Stomach (tissue), 9 donors: Measurements from ENCODE around the gene ZNF524. TPM values are rescaled to one million over a fixed set of nuclear protein-coding genes. Genes with fewer than 3 reads are reported as not detected.

Experiments used
- DNase-seq, 2 donors: peaks; one replicate each; pipeline versions ENCODE4 v3.0.0 to v3.0.0-alpha.2; 2013 to 2019
- H3K27ac ChIP-seq, 5 donors: fragments of 200-600 bp in 4 of 5; sonication (generic) in 4 of 5; one replicate each; pipeline ENCODE4 v1.5.1; 2013 to 2019; ENCODE audit warnings: mild to moderate bottlenecking in 1 of 5, moderate library complexity in 1 of 5
- H3K27me3 ChIP-seq, 3 donors: fragments of 200-600 bp; sonication (generic); one replicate each; pipeline ENCODE4 v1.5.1; 2017 to 2019; ENCODE audit warnings: mixed run types in 1 of 3
- H3K36me3 ChIP-seq, 4 donors: fragments of 200-600 bp; sonication (generic); 1 replicate in 3 of 4; 2 replicates in 1 of 4; pipeline ENCODE4 v1.5.1; 2016 to 2019
- H3K4me1 ChIP-seq, 4 donors: fragments of 200-600 bp; sonication (generic); one replicate each; pipeline ENCODE4 v1.5.1; 2016 to 2019
- H3K4me3 ChIP-seq, 4 donors: fragments of 200-600 bp; sonication (generic) in 3 of 4; one replicate each; pipeline ENCODE4 v1.5.1; 2016 to 2019; ENCODE audit warnings: mild to moderate bottlenecking in 1 of 4
- H3K9me3 ChIP-seq, 4 donors: fragments of 200-600 bp; sonication (generic); one replicate each; pipeline ENCODE4 v1.5.1; 2016 to 2019
- EP300 ChIP-seq: sonication (generic); formaldehyde crosslinking; IDR thresholded peaks from one replicate; pipeline ENCODE4 v1.6.1; 2017; ENCODE audit warnings: antibody characterized with exemption
- POLR2A ChIP-seq, 4 donors: fragments of 450-650 bp; IDR thresholded peaks; one replicate each; pipeline ENCODE4 v1.6.1; 2016; ENCODE audit warnings: antibody characterized with exemption in 4 of 4, control low read depth in 2 of 4, mild to moderate bottlenecking in 1 of 4, moderate library complexity in 1 of 4
- POLR2AphosphoS5 ChIP-seq, 3 donors: sonication (generic); formaldehyde crosslinking; IDR thresholded peaks; one replicate each; pipeline ENCODE4 v1.6.1; 2016; ENCODE audit warnings: antibody characterized with exemption in 3 of 3
- WGBS, 5 donors: extraction: QIAGEN DNeasy Blood & Tissue Kit in 3 of 5; methylation state at CpG; one replicate each; pipeline versions ENCODE4 v1.1.5 to v1.1.7; 2013 to 2018; 5-methylcytosine and 5-hydroxymethylcytosine counted together
- intact Hi-C: fragments of 100-400 bp; cut with DNase I; formaldehyde crosslinking; loops from one replicate; pipeline ENCODE4 v1.15.1; 2023; ENCODE audit warnings: low total_unique reads
- polyA plus RNA-seq, 3 donors: library from polyadenylated mRNA; stranded (reverse); fragments of 200-250 nt; gene quantifications; one replicate each; pipeline ENCODE4 v1.2.3, GENCODE V29; 2013
- total RNA-seq, 5 donors: library from RNA; depleted of rRNA; stranded (reverse); fragments of >200 nt; gene quantifications; one replicate each; pipeline versions ENCODE4 v1.1.0 to v1.2.3, GENCODE V29; 2014 to 2016
- TF ChIP-seq, protein P1 (sequence below), 7 experiments: fragments of 450-650 bp in 4 of 7; fragments of 200-600 bp in 3 of 7; sonication (generic) in 3 of 7; IDR thresholded peaks; one replicate each; pipeline ENCODE4 v1.5.1; 2016 to 2019; ENCODE audit warnings: antibody characterized with exemption in 7 of 7, control low read depth in 2 of 7, mild to moderate bottlenecking in 1 of 7
- donor health status: healthy with polysubstance abuse.
- donor health status: Bipolar disorder and iron deficiency.
- donor health status: healthy.

The ZNF524 gene
- total and polyA plus RNA-seq, 8 donors, result 2.9 to 70.7 (median 53.6) TPM

DNA sequence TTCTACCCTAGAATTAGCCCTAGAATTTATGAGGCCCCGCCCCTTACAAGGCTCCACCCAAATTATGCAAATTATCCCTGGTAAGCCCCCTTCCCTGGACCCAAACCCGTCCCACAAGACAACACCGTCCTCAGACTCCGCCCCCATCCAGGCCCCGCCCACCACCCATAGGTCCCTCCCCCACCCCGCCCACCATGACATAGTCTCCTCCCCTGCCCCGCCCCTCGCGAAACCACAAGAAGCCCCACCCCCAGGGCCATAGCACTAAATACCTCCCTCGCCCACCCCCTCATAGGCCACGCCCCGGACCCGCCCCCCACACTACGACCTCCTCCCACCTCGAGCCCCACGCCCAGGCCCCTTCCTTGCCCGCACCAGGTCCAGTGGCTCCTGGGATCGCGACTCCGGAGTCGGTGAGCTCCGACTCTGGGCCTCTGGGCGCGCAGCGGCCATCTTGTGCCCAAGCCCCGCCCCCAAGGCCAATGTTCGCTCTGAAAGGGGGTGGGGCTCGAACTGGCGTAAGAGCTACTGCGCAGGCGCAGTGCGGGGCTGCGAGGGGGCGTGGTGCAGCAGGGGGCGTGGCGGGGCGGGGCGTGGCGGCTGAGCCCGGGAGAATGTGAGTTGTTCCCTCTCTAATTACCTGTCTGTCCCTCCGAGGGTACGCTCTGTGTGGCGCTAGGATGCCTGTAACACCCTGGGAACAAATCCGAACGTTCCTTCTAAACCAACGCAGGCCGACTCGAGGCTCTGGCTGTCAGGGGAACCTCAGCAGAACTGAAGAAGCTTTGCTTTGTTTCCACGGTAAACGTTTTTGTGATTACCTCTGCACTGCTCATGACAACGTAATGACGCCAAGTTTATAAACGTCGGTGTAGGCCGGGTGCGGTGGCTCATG is 24.3 kb downstream of the ZNF524 start, which contains the start of gene ZNF784:
Gene ZNF784 (minus strand): TSS at position 458 of the 895 bp plus-strand sequence. CDS start 5 bp downstream, at position 453.
- H3K27ac ChIP-seq, result peak within 1 kb of the TSS; percentile 94 to 100 (median 97)
- 0 to 1% (median 1%) methylated on average over 33 to 56 of the region's 56 CpGs for WGBS, 5 donors
- no peaks in the 10 kb centered on the region for H3K27me3 ChIP-seq
- TF ChIP-seq EP300 (no peak), POLR2A (IDR thresholded peaks at IDR 0.05) (no peak), POLR2AphosphoS5 (IDR thresholded peaks at IDR 0.05) (peak in 2 of 3 donors; percentile 50 to 93)
- TF ChIP-seq, protein P1, sequence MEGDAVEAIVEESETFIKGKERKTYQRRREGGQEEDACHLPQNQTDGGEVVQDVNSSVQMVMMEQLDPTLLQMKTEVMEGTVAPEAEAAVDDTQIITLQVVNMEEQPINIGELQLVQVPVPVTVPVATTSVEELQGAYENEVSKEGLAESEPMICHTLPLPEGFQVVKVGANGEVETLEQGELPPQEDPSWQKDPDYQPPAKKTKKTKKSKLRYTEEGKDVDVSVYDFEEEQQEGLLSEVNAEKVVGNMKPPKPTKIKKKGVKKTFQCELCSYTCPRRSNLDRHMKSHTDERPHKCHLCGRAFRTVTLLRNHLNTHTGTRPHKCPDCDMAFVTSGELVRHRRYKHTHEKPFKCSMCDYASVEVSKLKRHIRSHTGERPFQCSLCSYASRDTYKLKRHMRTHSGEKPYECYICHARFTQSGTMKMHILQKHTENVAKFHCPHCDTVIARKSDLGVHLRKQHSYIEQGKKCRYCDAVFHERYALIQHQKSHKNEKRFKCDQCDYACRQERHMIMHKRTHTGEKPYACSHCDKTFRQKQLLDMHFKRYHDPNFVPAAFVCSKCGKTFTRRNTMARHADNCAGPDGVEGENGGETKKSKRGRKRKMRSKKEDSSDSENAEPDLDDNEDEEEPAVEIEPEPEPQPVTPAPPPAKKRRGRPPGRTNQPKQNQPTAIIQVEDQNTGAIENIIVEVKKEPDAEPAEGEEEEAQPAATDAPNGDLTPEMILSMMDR (IDR thresholded peaks at IDR 0.05), result peak in 1 of 7 experiments; percentile 15
- H3K9me3 ChIP-seq, result no peaks in the 10 kb centered on the region
- H3K4me1 ChIP-seq, result peaks cover 6 to 40% (median 18%) of the 10 kb centered on the region in 4 donors
- H3K4me3 ChIP-seq, result peak within 1 kb of the TSS; percentile 46 to 65 (median 49)
- intact Hi-C loops, result no loop called here
- H3K36me3 ChIP-seq, result peaks cover 6 to 26% (median 21%) of the 10 kb centered on the region in 4 donors
- DNase-seq, result peak; percentile 95 to 98

DNA sequence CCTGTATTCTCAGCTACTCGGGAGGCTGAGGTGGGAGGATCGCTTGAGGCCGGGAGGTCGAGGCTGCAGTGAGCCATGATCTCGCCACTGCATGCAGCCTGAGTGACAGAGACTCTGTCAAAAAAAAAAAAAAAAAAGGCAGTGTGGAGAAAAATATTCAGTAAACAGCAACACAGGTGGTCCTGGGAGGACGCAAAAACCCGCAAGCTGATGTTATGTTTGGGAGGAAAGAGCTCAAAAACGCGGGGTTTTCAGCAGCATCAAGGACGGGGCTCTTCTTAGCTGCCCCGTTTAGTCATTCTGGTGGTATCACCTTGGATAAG is 24.9 kb downstream of the ZNF524 start:
- H3K27me3 ChIP-seq, result no peaks in the 10 kb centered on the region
- intact Hi-C loops, result no loop called here
- DNase-seq, result no peak
- WGBS, 5 donors, result 42 to 47% (median 46%) methylated on average over 11 of the region's 11 CpGs
- H3K27ac ChIP-seq, result peak overlapping the region; percentile 94 to 100 (median 97)
- H3K36me3 ChIP-seq, result peaks cover 6 to 26% (median 21%) of the 10 kb centered on the region in 4 donors
- no peak for TF ChIP-seq EP300
- TF ChIP-seq POLR2AphosphoS5 (IDR thresholded peaks at IDR 0.05), result no peak
- TF ChIP-seq, protein P1 (IDR thresholded peaks at IDR 0.05), result no peak
- no peak for TF ChIP-seq POLR2A (IDR thresholded peaks at IDR 0.05)
- peak overlapping the region; percentile 46 to 65 (median 49) for H3K4me3 ChIP-seq
- peaks cover 5 to 35% (median 15%) of the 10 kb centered on the region in 4 donors for H3K4me1 ChIP-seq
- H3K9me3 ChIP-seq, result no peaks in the 10 kb centered on the region

DNA sequence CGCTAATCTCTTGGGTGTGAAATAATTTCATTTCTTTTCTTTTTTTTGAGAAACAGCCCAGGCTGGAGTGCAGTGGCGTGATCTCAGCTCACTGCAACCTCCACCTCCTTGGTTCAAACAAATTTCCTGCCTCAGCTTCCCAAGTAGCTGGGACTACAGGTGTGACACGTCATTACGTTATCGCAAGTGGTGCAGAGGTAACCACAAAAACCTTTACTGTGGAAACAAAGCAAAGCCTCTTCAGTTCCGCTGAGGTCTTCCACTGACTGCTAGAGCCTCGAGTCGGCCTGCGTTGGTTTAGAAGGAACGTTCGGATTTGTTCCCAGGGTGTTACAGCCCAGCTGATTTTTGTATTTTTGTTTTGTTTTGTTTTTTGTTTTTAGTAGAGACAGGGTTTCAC is 26.3 kb downstream of the ZNF524 start:
- Histone ChIP-seq H3K27me3 (no peaks in the 10 kb centered on the region), H3K9me3 (no peaks in the 10 kb centered on the region), H3K27ac (no peak overlapping the region), H3K4me1 (peaks cover 5 to 29% (median 15%) of the 10 kb centered on the region in 4 donors), H3K4me3 (no peak overlapping the region), H3K36me3 (peaks cover 6 to 14% (median 12%) of the 10 kb centered on the region in 4 donors)
- WGBS, 5 donors, result 59 to 78% (median 73%) methylated on average over 11 of the region's 11 CpGs
- intact Hi-C loops, result no loop called here
- no peak for DNase-seq
- TF ChIP-seq, protein P1 (IDR thresholded peaks at IDR 0.05), result no peak
- TF ChIP-seq POLR2AphosphoS5 (IDR thresholded peaks at IDR 0.05), result no peak

DNA sequence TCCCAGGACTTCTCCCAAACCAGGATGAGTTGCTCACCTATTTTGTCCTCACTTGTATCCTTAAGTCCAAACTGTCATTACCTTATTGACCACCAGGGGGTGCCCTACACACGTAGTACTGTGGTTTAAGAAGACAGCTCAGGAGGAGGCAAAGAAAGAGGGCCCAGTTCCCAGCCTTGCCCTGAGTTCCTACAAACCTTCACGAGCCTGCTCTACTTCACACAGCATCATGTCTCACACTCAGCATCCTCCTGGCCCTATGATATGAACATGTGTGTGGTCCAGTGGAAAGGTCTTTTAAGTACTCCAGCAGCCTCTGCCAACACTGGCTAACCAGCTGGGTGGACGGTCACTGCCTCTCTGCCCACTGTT is 32.4 kb downstream of the ZNF524 start:
- Histone ChIP-seq H3K4me3 (no peak overlapping the region), H3K9me3 (no peaks in the 10 kb centered on the region), H3K36me3 (no peaks in the 10 kb centered on the region), H3K4me1 (peaks cover 24 to 48% (median 40%) of the 10 kb centered on the region in 4 donors), H3K27ac (peak overlapping the region in 2 of 5 donors; percentile 49 to 99), H3K27me3 (no peaks in the 10 kb centered on the region)
- intact Hi-C loops, result no loop called here
- peak; percentile 95 to 96 for DNase-seq
- WGBS, 5 donors, result 23 to 28% (median 25%) methylated on average over 3 of the region's 3 CpGs
- no peak for TF ChIP-seq EP300
- peak in 2 of 3 donors; percentile 47 to 64 for TF ChIP-seq POLR2AphosphoS5 (IDR thresholded peaks at IDR 0.05)
- TF ChIP-seq POLR2A (IDR thresholded peaks at IDR 0.05), result no peak
- TF ChIP-seq, protein P1 (IDR thresholded peaks at IDR 0.05), result peak in 5 of 7 experiments; percentile 81 to 96 (median 83)
